ENCODE measurements around the gene LACTB. TPM values are rescaled to one million over a fixed set of nuclear protein-coding genes. Genes with fewer than 3 reads are reported as not detected.
A peak's percentile ranks its signal among the peaks of the same experiment; 100 is the strongest.
"Not testable (repeated sequence)": the region's sequence is repeated elsewhere in the genome, so short reads cannot be mapped to it uniquely, and the experiment has no call there.

LACTB gene
- total RNA-seq, 2 donors from 2014 or later: 14.3 to 21.2 TPM

DNA sequence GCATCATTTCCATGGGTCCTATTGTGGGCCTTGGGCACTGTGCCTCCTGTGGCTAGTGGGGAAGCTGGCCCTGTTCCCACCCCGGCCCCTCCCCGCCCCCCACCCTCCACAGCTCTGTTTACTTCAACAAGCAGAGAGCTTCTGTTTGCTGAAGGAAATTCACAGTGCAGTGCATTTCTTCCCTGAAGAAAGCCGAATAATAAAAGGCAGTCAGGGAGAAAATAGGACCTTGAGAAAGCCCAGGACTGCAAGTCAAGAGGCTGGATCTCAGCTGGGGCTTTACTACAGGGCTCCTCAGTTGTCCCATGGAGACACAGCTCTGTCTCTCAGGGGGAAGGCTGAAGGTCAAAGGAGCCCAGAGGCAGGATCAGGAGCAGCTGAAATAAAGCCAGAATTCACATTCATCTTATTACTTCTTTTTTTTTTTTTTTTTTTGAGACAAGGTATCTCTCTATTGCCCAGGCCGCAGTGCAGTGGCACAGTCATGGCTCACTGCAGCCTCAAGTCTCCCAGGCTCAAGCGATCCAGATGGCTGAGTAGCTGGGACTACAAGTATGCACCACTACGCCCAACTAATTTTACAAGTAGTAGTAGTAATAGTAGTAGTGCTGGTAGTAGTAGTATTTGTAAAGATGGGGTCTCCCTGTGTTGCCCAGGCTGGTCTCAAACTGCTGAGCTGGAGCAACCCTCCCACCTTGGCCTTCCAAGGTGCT is 33.0 kb upstream of the LACTB start:
- no peak for DNase-seq (ENCODE audit: low spot score)
- intact Hi-C loops (cut with DNase I): no loop called here

GRCh38 chr15:63089260-63090043 is 32.2 kb upstream of the LACTB start:
- intact Hi-C loops (cut with DNase I): loop anchor here in 1 of 2 donors (5.0 kb wide), 2 partner anchors 242 to 307 kb away; no protein-coding TSS in a partner anchor
- DNase-seq (ENCODE audit: low spot score): no peak

DNA sequence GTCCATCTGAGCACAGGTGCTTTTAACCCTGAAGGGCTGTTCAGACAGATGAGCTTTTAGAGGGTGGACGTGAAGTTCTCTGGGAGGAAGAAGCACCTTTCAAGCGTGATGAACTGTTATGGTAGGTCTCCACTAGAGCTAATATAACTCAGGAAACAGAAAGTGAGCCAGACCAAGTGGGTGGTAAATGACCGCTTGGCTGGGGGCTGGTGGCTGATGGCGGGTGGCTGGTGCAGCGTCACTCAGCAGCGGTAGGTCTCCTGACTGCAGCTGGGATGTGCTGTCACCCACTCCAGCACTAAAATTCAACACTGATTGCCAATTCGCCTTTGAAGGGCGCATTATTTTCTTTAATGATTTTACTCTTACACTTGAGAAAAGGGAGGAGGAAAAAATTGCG is 31.2 kb upstream of the LACTB start:
- DNase-seq (ENCODE audit: low spot score): no peak
- intact Hi-C loops (cut with DNase I): loop anchor here in 1 of 2 donors (5.0 kb wide), 2 partner anchors 243 to 308 kb away; no protein-coding TSS in a partner anchor

DNA sequence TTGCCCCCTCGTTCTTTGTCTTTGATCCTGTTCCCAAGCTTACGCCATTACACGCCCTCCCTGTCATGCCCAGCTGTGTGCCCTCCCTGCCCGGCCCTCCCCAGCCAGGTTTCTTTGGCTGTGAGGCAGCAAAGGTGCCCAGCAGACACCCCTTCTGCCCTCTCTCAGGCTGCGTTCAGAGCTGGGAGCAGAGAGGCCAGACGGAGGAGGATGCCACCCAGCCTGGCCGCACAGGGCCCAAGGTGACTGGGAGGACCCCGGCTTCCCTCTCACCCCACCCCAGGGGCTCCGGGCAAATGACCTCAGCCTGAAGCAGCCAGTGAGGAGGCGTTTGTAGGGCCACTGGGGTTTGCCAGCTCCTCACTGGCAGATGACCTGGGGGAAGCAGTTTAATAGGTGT is 30.8 kb upstream of the LACTB start:
- no peak for DNase-seq (ENCODE audit: low spot score)
- intact Hi-C loops (cut with DNase I): loop anchor here in 1 of 2 donors (5.0 kb wide), 2 partner anchors 244 to 309 kb away; no protein-coding TSS in a partner anchor

GRCh38 chr15:63091679-63092446 is 29.8 kb upstream of the LACTB start:
- intact Hi-C loops (cut with DNase I): loop anchor here in 1 of 2 donors (5.0 kb wide), 2 partner anchors 245 to 310 kb away; no protein-coding TSS in a partner anchor
- no peak for DNase-seq (ENCODE audit: low spot score)

DNA sequence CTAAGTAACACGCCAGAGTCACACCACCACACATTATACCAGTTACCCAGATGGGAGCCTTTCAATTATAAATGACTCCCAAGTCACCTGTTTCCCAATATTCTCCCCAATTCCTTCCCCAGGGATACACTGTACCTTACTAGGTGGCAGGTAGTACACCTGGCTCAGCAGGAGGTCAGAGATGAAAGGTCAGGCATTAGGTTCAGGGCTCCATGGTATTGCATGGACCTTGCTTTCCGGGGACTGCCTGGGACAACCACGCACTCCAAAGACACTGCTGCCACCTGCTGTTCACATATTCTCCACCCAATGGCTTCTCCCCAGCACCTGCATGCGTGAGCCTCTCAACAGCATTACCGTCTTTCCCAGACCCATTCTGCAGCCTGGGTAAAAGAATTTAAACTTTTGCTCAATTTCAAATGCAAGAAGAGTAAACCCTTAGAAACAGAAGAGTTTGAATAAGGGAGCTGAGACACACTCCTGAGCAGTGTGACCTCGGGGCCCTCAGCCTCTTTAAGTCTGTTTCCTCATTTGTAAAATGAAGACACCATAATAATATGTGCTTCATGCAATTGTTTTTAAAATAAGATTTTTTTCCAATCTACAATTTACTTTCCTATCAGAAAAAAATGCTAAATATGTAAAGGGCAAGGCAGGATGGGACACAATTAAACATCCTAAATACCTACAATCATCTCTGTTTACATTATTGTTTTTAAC is 28.0 kb upstream of the LACTB start:
- intact Hi-C loops (cut with DNase I): loop anchor here (1.0 to 5.0 kb wide), 3 partner anchors 246 to 311 kb away; no protein-coding TSS in a partner anchor
- DNase-seq (ENCODE audit: low spot score): peak; percentile 90

GRCh38 chr15:63094495-63094931 is 27.1 kb upstream of the LACTB start:
- intact Hi-C loops (cut with DNase I): loop anchor here in 1 of 2 donors (5.0 kb wide), 2 partner anchors 247 to 312 kb away; no protein-coding TSS in a partner anchor
- DNase-seq (ENCODE audit: low spot score): no peak

GRCh38 chr15:63096178-63096577 is 25.5 kb upstream of the LACTB start:
- intact Hi-C loops (cut with DNase I): no loop called here
- DNase-seq (ENCODE audit: low spot score): no peak

DNA sequence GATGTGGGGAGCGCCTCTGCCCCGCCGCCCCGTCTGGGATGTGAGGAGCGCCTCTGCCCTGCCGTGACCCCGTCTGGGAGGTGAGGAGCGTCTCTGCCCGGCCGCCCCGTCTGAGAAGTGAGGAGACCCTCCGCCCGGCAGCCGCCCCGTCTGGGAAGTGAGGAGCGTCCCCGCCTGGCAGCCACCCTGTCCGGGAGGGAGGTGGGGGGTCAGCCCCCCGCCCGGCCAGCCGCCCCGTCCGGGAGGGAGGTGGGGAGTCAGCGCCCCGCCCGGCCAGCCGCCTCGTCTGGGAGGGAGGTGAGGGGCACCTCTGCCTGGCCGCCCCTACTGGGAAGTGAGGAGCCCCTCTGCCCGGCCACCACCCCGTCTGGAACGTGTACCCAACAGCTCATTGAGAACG is 22.8 kb upstream of the LACTB start:
- intact Hi-C loops (cut with DNase I); DNase-seq (ENCODE audit: low spot score): not testable (repeated sequence)

DNA sequence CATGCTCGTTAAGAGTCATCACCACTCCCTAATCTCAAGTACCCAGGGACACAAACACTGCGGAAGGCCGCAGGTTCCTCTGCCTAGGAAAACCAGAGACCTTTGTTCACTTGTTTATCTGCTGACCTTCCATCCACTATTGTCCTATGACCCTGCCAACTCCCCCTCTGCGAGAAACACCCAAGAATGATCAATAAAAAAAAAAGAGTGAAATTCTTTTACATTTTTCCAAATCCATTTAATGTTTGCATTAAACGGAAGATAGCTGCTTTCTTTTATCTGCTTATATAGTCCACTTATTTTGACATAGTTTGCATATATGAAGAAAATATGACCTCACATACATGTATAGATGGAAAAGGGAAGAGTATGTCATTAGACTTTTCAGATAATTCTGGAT is 22.1 kb upstream of the LACTB start:
- DNase-seq (ENCODE audit: low spot score); intact Hi-C loops (cut with DNase I): not testable (repeated sequence)

DNA sequence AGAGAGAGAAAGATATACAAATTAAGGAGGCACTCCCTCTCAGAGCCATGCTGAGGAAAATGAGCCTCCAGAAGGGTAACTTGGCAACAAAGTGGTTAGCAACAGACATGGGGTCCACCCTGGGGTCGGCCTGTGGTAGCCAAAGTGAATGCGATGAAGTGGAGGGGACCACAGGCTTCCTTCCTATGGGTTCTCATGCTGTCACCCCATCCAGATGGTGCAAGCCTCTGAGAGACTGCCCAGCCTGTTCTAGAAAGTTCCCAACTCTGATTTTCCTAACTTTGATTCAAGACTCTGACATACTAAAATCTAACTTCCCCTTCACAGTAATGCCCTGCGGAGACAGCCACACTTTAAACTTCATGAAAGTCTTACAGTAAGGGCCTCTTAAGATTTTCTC is 18.2 kb upstream of the LACTB start:
- intact Hi-C loops (cut with DNase I): no loop called here
- no peak for DNase-seq (ENCODE audit: low spot score)

DNA sequence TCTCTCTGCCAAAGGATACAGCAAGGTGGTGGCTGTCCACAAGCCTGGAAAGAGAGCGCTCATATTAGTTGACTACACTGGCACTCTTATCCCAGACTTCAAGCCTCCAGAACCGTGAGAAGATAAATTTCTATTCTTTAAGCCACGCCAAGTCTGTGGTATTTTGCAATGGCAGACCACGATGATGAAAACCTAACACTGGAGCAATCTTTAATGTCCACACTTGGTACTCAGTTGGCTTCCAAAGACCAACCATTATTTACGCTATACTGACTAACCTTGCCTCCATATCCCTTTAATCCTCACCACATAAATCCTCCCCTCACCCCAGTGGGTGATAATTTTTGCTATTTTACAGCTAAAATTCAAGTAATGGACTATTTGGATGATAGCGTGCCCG is 16.9 kb upstream of the LACTB start:
- intact Hi-C loops (cut with DNase I): no loop called here
- DNase-seq (ENCODE audit: low spot score): no peak

GRCh38 chr15:63105354-63105753 is 16.3 kb upstream of the LACTB start:
- intact Hi-C loops (cut with DNase I); DNase-seq (ENCODE audit: low spot score): not testable (repeated sequence)

GRCh38 chr15:63107895-63108546 is 13.6 kb upstream of the LACTB start:
- peak; percentile 85 for DNase-seq (ENCODE audit: low spot score)
- intact Hi-C loops (cut with DNase I): no loop called here

DNA sequence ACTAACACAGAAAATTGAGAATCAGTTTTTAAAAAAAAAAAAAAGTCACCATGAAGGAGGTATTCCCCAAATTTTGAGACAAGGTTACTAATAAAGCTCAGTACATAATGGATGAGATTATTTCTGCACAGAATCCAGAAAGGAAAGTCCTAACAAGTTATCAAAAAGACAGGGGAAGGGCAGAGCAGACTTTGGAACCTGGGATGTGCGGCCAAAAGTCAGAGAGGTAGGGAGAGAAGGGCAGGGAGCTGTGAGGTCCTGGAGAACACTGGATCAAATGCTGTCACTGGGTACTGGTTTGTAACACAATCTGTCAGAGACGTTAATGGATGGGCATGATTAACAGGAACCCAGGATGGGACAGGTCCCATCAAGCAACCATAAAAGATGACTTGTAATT is 12.2 kb upstream of the LACTB start:
- no peak for DNase-seq (ENCODE audit: low spot score)
- intact Hi-C loops (cut with DNase I): no loop called here

GRCh38 chr15:63109920-63110319 is 11.7 kb upstream of the LACTB start:
- intact Hi-C loops (cut with DNase I): no loop called here
- no peak for DNase-seq (ENCODE audit: low spot score)

- intact Hi-C loops (cut with DNase I): no loop called here
- no peak for DNase-seq (ENCODE audit: low spot score)
Measured at GRCh38 chr15:63110428-63111026, 11.1 kb upstream of the LACTB start.

DNA sequence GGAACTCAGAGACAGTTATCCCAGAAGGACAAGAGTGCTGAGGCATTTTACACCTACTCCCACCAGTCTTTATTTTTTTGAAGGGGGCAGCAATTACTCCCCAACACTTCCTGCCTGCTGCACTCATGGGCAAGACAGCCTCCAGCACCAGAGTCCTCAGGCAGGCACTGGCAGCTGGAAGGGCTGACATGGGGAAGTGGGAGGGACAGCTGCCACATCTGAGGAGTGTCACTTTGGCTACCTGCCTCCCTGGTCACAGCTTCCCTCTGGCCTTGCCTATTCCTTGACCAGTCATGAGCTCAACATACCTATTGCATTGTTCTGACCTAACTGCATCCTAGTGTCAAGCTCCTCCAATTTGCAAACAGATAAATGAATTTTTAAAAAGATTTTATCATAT is 10.2 kb upstream of the LACTB start:
- intact Hi-C loops (cut with DNase I): no loop called here
- no peak for DNase-seq (ENCODE audit: low spot score)
